HG02870 (cell line): ENCODE data around the gene IL4R.
"Not testable (repeated sequence)": the region's sequence is repeated elsewhere in the genome, so short reads cannot be mapped to it uniquely, and the experiment has no call there.

ENCODE experiments used
- ATAC-seq: cut with Tn5 transposase; IDR thresholded peaks from one replicate; pipeline ENCODE4 v1.9.1; 2021; ENCODE audit warnings: mild to moderate bottlenecking, moderate library complexity; ENCODE audit not compliant: unreplicated experiment

The IL4R gene

DNA sequence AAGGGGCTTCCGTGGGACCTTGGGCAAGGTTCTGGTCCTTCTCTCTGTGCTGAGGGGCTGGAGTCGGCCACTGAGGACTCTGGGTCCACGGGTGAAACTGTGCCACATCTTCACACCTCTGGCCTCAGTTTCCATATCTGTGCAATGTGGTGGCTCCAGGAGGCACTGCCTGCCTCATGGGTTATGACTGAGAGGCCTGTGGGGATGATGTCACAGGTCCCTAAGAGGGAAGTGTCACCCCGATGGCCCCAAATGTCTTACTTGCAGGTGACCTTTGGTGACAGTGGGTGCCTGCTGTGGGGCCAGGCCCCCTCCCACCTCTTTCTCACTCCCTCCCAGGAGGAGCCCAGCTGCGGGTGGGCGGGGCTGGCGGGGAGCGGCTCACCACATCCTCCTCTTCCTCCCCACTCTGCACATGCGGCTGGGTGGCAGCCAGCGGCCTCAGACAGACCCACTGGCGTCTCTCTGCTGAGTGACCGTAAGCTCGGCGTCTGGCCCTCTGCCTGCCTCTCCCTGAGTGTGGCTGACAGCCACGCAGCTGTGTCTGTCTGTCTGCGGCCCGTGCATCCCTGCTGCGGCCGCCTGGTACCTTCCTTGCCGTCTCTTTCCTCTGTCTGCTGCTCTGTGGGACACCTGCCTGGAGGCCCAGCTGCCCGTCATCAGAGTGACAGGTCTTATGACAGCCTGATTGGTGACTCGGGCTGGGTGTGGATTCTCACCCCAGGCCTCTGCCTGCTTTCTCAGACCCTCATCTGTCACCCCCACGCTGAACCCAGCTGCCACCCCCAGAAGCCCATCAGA lies 88.2 kb downstream of the IL4R start, which contains the start of gene IL21R:
Gene IL21R, plus strand, starts transcription at position 407 of the 801 bp plus-strand sequence. CDS start 27,898 bp downstream, outside the sequence.
- peak; percentile 56 for ATAC-seq

DNA sequence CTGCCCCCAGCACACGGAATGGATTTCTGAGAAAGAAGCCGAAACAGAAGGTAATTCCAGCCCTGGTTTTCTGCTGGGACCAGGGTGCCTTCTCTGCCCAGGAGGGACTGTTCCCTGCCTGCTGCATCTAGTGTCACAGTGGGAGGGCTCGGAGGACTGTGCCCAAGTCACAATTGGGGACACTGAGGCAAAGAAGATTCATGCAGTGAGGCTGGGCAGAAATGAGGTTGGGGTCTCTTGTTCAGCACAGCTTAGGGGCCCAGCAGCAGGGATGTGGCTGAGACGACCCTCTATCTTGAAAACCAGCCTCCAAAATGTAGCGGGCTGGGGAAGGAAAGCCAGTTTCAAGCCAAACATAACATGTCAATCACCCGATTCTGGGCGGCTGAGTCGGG lies 88.8 kb downstream of the IL4R start:
- ATAC-seq: no peak

DNA sequence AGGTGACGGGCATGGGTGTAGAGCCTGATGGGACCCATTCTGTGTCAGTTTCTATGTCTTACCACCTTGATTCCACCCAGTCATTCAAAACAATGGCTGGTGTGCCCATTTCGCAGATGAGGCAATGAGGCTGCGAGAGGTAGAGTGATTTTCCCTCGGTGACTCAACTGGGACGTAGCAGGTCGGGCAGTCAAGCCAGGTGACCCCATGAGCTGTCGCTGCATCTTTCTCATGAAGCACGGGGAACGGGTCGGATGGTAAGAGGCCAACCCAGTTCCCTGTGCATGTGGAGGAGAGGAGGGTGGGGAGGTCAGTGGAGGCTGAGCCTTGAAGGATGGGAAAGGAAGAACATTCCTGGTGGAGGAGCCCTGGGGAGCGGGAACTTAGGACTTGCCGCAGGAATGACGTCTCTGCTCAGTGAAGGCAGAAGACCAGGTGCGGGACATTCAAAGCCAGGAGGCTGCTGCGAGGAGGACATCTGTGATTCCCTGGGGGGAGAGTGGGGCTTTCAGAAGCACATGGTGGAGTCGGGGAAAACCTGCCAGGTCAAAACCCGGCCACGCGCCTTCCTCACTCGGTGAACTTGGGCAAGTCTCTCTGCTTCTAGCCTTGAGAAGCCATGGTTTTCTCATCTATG lies 89.3 kb downstream of the IL4R start:
- ATAC-seq: no peak

DNA sequence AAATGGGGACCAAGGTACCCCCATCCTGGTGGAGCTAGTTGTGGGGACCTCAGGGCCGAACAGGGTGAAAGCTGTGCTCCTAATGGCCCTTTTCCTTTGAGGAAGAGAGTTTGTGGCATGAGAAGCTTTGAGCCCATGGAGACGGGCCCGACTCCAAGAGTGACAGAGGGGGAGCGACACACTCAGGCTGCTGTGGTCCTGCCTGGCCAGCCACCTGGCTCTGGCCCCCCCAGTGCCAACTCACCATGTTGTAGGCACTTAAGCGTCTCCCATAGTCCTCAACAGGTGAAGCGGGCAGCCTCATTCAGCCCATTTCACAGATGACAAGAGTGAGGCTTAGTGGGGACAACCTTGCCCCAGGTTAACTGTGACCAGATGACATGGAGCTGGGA lies 89.8 kb downstream of the IL4R start:
- ATAC-seq: no peak

DNA sequence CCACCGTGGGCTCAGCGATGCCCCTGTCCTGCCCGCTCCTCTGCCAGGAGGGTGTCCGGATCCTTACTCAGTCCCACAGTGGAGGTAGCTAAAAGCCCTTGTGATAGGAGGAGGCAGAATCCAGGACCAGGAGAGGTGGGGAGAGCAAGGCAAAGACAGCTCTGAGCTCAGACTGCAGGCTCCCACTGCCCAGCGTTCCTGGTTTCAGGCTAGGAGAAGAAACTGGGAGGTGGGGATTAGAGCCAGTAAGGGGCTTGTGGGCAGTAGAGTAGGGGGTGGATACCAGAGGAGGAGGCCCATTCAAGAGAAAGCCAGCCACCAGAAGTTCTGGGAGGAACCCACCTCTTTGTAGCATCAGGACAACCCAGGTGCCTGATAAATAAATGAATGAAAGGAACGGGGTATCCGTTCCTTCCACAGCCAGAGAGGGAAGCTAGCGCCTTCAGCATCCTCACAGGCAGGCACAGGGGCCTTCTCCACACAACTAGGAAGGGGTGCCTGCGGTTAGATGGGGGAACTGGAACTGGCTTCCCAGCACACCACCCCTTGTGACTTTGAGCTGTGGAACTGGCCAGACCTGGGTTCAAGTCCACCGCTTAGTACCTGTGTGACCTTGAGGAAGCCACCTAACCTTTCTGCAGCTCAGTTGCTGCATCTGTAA lies 90.5 kb downstream of the IL4R start:
- no peak for ATAC-seq

DNA sequence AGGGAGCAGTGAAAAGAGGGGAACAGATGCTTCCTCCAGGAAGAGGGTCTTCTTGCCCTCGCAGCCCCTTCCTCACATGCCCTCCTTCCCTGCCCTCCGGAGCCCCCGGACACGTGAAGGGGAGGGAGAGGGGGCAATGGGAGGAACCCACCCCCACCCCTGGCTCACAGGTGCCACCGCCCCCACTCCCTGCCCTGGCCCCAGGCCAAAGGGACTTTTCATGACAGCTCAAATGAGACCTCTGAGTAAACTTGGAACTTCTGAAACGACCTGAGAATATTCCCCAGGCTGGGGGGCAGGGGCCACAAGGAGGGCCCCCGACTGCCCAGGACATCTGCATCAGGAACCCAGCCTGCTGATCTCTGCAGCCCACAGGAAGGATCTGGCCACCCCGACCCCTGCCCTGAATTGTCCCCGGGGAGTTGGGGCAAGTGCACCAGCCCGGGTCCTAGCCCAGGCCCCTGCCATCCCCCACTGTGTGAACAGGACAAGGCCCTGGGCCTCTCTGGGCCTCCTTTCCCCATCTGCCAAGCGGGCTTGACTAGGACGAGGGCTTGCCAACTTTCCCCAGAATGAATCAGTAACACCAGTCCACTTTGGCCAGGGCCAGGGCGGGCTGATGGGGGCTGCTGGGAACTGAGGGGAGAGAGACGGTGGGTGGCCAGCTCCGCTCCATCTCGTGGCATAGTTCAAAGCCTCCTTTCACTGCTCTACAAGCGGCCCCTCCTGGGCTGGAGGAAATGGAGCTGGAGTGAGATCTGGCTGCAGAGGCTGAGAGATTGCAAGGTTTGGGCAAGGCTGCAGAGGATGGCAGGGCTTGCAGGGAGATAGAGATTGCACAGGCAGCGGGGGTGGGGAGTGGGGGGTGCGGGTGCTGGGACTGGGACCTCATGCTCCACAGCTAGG lies 92.0 kb downstream of the IL4R start:
- peak; percentile 22 for ATAC-seq

DNA sequence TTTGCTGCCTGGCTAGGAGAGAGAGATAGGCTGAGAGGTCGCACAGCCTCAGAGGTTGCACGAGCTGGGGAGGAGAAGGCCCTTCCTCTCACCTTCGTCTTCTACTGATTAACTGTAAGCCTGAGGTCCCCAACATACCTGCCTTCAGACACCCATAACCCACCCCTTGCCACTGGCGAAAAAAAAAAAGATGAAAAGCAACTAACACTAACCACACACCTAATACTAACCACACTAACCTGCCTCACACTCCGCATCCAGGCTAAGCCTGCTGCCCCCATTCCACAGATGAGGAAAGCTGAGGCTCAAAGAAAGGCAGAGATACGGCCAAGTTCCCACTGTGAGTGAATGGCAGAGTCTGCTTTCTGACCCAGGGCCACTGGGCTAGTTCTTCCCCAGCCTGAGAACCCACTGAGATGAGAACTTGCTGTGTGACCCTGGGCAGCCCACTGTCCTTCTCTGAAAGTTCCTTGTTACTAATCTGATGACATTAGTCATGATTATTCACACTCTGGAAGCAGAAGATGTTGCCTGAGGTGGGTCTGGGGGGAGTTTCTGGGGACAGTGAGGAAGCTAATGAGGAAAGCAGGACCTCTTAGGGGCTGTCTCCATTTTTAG lies 92.8 kb downstream of the IL4R start:
- ATAC-seq: no peak

DNA sequence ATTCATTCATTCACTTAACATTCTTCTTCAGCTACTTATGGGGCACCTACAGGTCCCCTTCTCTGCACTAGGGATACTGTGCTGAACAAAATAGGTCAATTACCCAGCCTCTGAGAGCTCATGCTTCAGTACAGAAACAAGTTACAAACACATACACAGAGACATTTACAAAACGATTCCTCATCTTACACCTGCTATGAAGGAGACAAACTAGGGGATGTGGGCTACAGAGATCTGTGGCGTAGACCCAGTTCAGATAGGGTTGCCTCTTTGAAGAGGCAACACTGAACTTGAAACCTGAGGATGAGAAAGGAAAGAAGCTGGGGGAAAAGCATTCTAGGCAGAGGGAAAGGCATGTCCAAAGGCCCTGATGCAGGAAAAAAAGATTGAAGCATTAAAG lies 93.4 kb downstream of the IL4R start:
- no peak for ATAC-seq

DNA sequence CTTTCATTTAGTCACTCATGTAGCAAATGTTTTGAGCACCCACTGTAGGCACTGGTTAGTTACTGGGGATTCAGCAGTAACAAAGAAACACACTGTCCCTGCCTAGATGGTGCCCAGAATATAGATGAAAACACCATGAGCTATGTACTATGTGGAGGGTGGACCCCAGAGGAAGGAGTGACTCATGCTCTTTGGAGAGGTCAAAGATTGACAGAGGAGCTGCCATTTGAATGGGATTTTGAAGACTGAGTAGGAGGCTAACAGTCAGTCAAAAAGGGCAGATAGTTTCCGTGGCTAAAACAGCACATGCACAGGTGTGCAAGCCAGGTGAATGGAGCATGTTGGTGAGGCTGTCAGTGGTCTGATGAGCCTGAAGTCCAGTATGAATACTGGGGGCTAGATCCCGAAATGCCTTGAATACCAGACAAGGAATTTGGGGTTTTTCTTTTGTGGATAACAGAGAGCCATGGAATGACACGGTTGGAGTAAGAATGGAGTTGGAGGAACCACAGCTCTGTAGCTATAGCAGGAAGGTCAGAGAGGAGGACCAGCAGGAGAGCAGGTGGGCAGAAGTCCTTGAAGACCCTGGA lies 94.3 kb downstream of the IL4R start:
- ATAC-seq: peak; percentile 40

DNA sequence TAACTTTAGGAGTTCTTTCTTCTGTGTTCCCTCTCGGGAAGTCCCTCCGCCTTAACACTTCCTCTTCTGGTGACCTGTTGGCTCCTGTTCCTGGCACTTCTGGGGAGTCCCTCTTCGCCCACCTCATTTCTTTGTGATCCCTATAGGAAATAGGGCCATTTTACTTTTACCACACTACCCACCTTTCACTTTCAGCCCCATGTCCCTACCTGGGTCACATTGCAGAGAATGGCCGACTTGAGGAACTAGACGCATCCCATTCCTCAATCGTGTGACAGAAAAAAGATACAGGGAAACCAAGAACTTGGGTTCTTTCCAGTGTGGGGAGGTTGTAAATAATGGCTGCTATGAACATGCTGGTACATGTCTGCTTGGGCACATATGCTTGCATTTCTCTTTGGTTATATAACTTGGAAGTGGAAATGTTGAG lies 94.8 kb downstream of the IL4R start:
- peak; percentile 29 for ATAC-seq

DNA sequence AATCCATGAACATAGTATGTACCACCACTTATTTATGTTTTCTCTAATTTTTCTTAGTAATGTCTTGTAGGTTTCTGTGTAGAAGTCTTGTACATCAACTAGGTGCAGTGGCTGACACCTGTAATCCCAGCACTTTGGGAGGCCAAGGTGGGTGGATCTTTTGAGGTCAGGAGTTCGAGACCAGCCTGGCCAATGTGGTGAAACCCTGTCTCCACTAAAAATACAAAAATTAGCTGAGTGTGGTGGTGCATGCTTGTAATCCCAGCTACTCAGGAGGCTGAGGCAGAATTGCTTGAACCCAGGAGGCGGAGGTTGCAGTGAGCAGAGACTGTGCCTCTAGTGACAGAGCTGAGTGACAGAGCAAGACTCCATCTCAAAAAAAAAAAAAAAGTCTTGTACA lies 96.2 kb downstream of the IL4R start:
- ATAC-seq: not testable (repeated sequence)

DNA sequence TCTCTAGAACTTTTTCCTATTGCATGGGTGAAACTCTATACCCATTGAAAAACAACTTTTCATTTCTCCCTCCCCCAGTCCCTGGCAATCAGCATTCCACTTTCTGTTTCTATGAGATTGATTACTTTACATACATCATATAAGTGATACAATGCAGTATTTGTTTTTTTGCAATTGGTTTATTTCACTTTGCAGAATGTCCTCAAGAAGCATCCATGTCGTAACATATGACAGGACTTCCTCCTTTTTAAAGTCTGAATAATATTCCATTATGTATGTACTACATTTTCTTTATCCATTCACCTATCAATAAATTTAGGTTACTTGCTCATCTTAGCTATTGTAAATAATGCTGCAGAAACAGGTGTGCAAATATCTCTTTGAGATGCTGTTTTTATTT lies 97.0 kb downstream of the IL4R start:
- no peak for ATAC-seq

DNA sequence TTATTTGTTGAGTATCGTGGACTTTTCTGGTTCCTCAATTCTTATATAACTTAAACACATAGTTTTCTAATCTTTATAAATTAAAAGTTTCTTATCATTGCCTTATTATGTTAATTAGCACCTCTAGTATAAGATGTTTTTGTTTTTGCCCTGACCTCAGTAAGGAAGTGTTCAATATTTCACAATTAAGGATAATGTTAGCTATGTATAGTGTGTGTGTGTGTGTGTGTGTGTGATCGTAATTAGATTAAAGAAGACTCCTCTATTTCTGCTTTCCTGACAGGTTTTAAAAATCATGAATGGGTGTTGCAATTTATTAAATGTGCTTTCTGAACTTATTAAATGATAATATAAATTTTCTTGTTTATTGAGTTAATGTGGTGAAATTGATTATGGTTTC lies 100.2 kb downstream of the IL4R start:
- no peak for ATAC-seq
